HepG2 (cell line): ENCODE data around the gene NECTIN2. TPM values are rescaled to one million over a fixed set of nuclear protein-coding genes. Genes with fewer than 3 reads are reported as not detected.

Source experiments
- ARNT2 ChIP-seq: sonication (generic); formaldehyde crosslinking; IDR thresholded peaks from 2 replicates; pipeline ENCODE4 v1.8.0; 2022; ENCODE audit warnings: mild to moderate bottlenecking, low read depth, missing genetic modification reagents, moderate library complexity
- ATF4 ChIP-seq, 2 experiments: fragments of 450-650 bp in 1 of 2; sonication (generic) in 1 of 2; formaldehyde crosslinking; IDR thresholded peaks; 2 replicates each; pipeline versions ENCODE4 v1.5.0 to v1.8.0; 2020 to 2022; ENCODE audit warnings: mild to moderate bottlenecking in 1 of 2, missing genetic modification reagents in 1 of 2
- EEA1 ChIP-seq: sonication (generic); formaldehyde crosslinking; IDR thresholded peaks from 2 replicates; pipeline ENCODE4 v1.5.1; 2020; ENCODE audit warnings: mild to moderate bottlenecking, missing genetic modification reagents, borderline replicate concordance
- GATAD1 ChIP-seq: IDR thresholded peaks from 2 replicates; pipeline ENCODE4 v1.6.1; 2016; ENCODE audit warnings: missing genetic modification reagents, missing compliant biosample characterization
- HHEX ChIP-seq: IDR thresholded peaks from 2 replicates; pipeline ENCODE4 v1.6.1; 2016; ENCODE audit warnings: control low read depth
- HNF1A ChIP-seq, 2 experiments: sonication (generic) in 1 of 2; formaldehyde crosslinking in 1 of 2; IDR thresholded peaks; 2 replicates each; pipeline versions ENCODE4 v1.4.0 to v1.6.1; 2016 to 2020; ENCODE audit warnings: borderline replicate concordance in 1 of 2, low read depth in 1 of 2, mild to moderate bottlenecking in 1 of 2, missing genetic modification reagents in 1 of 2
- HNF1B ChIP-seq: sonication (generic); formaldehyde crosslinking; IDR thresholded peaks from 2 replicates; pipeline ENCODE4 v1.5.1; 2020; ENCODE audit warnings: mild to moderate bottlenecking, moderate library complexity, missing genetic modification reagents
- IRF9 ChIP-seq: sonication (generic); formaldehyde crosslinking; IDR thresholded peaks from 2 replicates; pipeline ENCODE4 v1.8.0; 2022; ENCODE audit warnings: missing genetic modification reagents, mild to moderate bottlenecking, borderline replicate concordance
- KMT2A ChIP-seq: sonication (generic); formaldehyde crosslinking; IDR thresholded peaks from 2 replicates; pipeline ENCODE4 v1.4.0; 2020; ENCODE audit warnings: missing genetic modification reagents
- NFE2L2 ChIP-seq: fragments of 150-350 bp; IDR thresholded peaks from 2 replicates; pipeline ENCODE4 v1.6.1; 2014; ENCODE audit warnings: low read length
- PAX8 ChIP-seq: sonication (generic); formaldehyde crosslinking; IDR thresholded peaks from 2 replicates; pipeline ENCODE4 v1.8.0; 2022; ENCODE audit warnings: mild to moderate bottlenecking, missing genetic modification reagents, borderline replicate concordance
- RARA ChIP-seq: IDR thresholded peaks from 2 replicates; pipeline ENCODE4 v1.6.1; 2016; ENCODE audit warnings: missing genetic modification reagents, missing compliant biosample characterization
- YY1 ChIP-seq: IDR thresholded peaks from 2 replicates; pipeline ENCODE4 v1.6.1; 2011; ENCODE audit warnings: low read length, low read depth, moderate library complexity, mild to moderate bottlenecking; ENCODE audit not compliant: insufficient read depth, insufficient replicate concordance
- ZFP1 ChIP-seq: IDR thresholded peaks from 2 replicates; pipeline ENCODE4 v1.6.1; 2016
- ZFYVE20 ChIP-seq: sonication (generic); formaldehyde crosslinking; IDR thresholded peaks from 2 replicates; pipeline ENCODE4 v1.8.0; 2023; ENCODE audit warnings: low read depth, mild to moderate bottlenecking, moderate library complexity, missing genetic modification reagents, borderline replicate concordance
- ZNF224 ChIP-seq: sonication (generic); formaldehyde crosslinking; IDR thresholded peaks from 2 replicates; pipeline ENCODE4 v1.5.0; 2020; ENCODE audit warnings: mild to moderate bottlenecking, missing genetic modification reagents
- ZNF280B ChIP-seq: sonication (generic); formaldehyde crosslinking; IDR thresholded peaks from 2 replicates; pipeline ENCODE4 v1.5.0; 2020; ENCODE audit warnings: missing genetic modification reagents, mild to moderate bottlenecking, borderline replicate concordance
- ZNF354B ChIP-seq: sonication (generic); formaldehyde crosslinking; IDR thresholded peaks from 2 replicates; pipeline ENCODE4 v1.8.0; 2022; ENCODE audit warnings: mild to moderate bottlenecking, missing genetic modification reagents
- ZNF460 ChIP-seq: sonication (generic); formaldehyde crosslinking; IDR thresholded peaks from 2 replicates; pipeline ENCODE4 v1.5.1; 2020; ENCODE audit warnings: missing genetic modification reagents, mild to moderate bottlenecking, borderline replicate concordance
- ZNF777 ChIP-seq: sonication (generic); formaldehyde crosslinking; IDR thresholded peaks from 2 replicates; pipeline ENCODE4 v1.4.0; 2020; ENCODE audit warnings: missing genetic modification reagents
- ZSCAN20 ChIP-seq: sonication (generic); formaldehyde crosslinking; IDR thresholded peaks from 2 replicates; pipeline ENCODE4 v1.4.0; 2020; ENCODE audit warnings: missing genetic modification reagents, mild to moderate bottlenecking, borderline replicate concordance
- polyA plus RNA-seq, 8 experiments: library from polyadenylated mRNA; depleted of rRNA in 3 of 8; stranded (reverse) in 7 of 8; unstranded in 1 of 8; fragments of >200 nt; fragmentation: Illumina TruSeq in 4 of 8; extraction: Trizol in 4 of 8; gene quantifications; 2 replicates each; pipeline versions ENCODE4 v1.2.1 to v1.2.3, GENCODE V29; 2011 to 2016; ENCODE audit warnings: low read depth in 4 of 8, missing spikeins in 1 of 8, mixed read lengths in 1 of 8; ENCODE audit not compliant: insufficient read depth in 1 of 8
- total RNA-seq, 5 experiments: library from RNA; depleted of rRNA; stranded (reverse); fragments of >200 nt; fragmentation: Illumina TruSeq; extraction: Trizol; gene quantifications; 2 replicates each; pipeline ENCODE4 v1.2.3, GENCODE V29; 2016; ENCODE audit warnings: low read depth in 1 of 5

Gene NECTIN2
- total and polyA plus RNA-seq, 2 of the 13 experiments (the other 11 are each of a cell fraction or from before 2014, with no cell fraction given) = 75.4 to 114 TPM

GRCh38 chr19:44796701-44797115, 49.4 kb upstream of the NECTIN2 start (continued):
- no peak for TF ChIP-seq IRF9 (CRISPR knock-in tag)
- TF ChIP-seq ZNF460 = peak; percentile 55; the same call in 1 of the 2 replicates
- no peak for TF ChIP-seq ATF4 (CRISPR knock-in tag; IDR thresholded peaks at IDR 0.05)
- TF ChIP-seq ZNF224 (CRISPR knock-in tag) = no peak
- no peak for TF ChIP-seq ZSCAN20 (CRISPR knock-in tag)
- no peak for TF ChIP-seq HNF1B (CRISPR knock-in tag)
- no peak for TF ChIP-seq PAX8 (CRISPR knock-in tag)
- no peak for TF ChIP-seq ZNF777 (CRISPR knock-in tag)
- TF ChIP-seq KMT2A (CRISPR knock-in tag) = no peak; the same call in 1 of the 2 replicates
- TF ChIP-seq ZFYVE20 (CRISPR knock-in tag) = no peak
- TF ChIP-seq HHEX = peak; percentile 69; the same call in 1 of the 2 replicates
- peak; percentile 69 for TF ChIP-seq YY1
- TF ChIP-seq ZNF280B (CRISPR knock-in tag) = no peak
- peak; percentile 64; the same call in 1 of the 2 replicates for TF ChIP-seq ZFP1 (CRISPR knock-in tag)
- TF ChIP-seq ARNT2 (CRISPR knock-in tag) = peak; percentile 21; the same call in 1 of the 2 replicates
- peak; percentile 48; the same call in 1 of the 2 replicates for TF ChIP-seq HNF1A (IDR thresholded peaks at IDR 0.05; ENCODE audit: low read depth)
- TF ChIP-seq HNF1A (CRISPR knock-in tag; IDR thresholded peaks at IDR 0.05; ENCODE audit: borderline replicate concordance) = peak; percentile 60; the same call in 1 of the 2 replicates
- no peak for TF ChIP-seq EEA1 (CRISPR knock-in tag)
- 0 out of 2 replicates have a peak, but pooled peaks have one; percentile 16 for TF ChIP-seq GATAD1 (CRISPR knock-in tag)
- peak; percentile 65 for TF ChIP-seq RARA (CRISPR knock-in tag)
- TF ChIP-seq ZNF354B (CRISPR knock-in tag) = no peak
- no peak for TF ChIP-seq NFE2L2
